ENCODE results near the gene PRKAG2.

DNA sequence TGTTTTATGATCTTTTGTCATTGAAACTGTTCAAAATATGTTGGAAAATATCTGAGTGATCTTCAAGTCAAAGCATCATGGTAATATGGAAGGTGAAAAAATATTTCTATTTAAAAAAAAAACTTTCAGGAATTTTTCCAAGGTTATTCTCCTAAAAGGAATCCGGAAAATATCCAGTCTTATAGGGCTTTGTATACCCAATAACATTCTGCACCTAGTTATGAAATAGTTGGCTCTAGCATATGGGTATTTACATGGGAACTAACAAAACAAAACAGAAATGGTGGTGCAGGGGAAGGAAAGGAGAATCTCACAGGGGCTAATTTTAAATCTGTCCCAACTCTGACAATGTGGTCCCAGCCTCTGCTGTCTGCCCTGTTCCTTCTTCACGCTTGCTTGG lies 190.1 kb downstream of the PRKAG2 start:
- TF ChIP-seq SOX6 (IDR thresholded peaks at IDR 0.05) (no peak), SOX6 (CRISPR knock-in tag; IDR thresholded peaks at IDR 0.05) (no peak), HOXA7 (CRISPR knock-in tag; IDR thresholded peaks at IDR 0.05) (no peak), GLI4 (CRISPR knock-in tag; IDR thresholded peaks at IDR 0.05; ENCODE audit: borderline replicate concordance) (no peak), POLR2A (IDR thresholded peaks at IDR 0.05; ENCODE audit: insufficient read depth in 1 of 2, low read depth in 2 of 2, low read length in 2 of 2) (no peak), ZNF879 (CRISPR knock-in tag; IDR thresholded peaks at IDR 0.05) (no peak), ZNF577 (CRISPR knock-in tag; IDR thresholded peaks at IDR 0.05; ENCODE audit: borderline replicate concordance, low read depth) (no peak), POLR2AphosphoS2 (IDR thresholded peaks at IDR 0.05; ENCODE audit: low read depth, low read length) (no peak)
- TF ChIP-seq, protein P1, sequence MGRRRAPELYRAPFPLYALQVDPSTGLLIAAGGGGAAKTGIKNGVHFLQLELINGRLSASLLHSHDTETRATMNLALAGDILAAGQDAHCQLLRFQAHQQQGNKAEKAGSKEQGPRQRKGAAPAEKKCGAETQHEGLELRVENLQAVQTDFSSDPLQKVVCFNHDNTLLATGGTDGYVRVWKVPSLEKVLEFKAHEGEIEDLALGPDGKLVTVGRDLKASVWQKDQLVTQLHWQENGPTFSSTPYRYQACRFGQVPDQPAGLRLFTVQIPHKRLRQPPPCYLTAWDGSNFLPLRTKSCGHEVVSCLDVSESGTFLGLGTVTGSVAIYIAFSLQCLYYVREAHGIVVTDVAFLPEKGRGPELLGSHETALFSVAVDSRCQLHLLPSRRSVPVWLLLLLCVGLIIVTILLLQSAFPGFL (CRISPR knock-in tag; IDR thresholded peaks at IDR 0.05), result no peak
- TF ChIP-seq, protein P2, sequence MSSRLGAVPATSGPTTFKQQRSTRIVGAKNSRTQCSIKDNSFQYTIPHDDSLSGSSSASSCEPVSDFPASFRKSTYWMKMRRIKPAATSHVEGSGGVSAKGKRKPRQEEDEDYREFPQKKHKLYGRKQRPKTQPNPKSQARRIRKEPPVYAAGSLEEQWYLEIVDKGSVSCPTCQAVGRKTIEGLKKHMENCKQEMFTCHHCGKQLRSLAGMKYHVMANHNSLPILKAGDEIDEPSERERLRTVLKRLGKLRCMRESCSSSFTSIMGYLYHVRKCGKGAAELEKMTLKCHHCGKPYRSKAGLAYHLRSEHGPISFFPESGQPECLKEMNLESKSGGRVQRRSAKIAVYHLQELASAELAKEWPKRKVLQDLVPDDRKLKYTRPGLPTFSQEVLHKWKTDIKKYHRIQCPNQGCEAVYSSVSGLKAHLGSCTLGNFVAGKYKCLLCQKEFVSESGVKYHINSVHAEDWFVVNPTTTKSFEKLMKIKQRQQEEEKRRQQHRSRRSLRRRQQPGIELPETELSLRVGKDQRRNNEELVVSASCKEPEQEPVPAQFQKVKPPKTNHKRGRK (CRISPR knock-in tag; IDR thresholded peaks at IDR 0.05), result no peak
- TF ChIP-seq, protein P3, sequence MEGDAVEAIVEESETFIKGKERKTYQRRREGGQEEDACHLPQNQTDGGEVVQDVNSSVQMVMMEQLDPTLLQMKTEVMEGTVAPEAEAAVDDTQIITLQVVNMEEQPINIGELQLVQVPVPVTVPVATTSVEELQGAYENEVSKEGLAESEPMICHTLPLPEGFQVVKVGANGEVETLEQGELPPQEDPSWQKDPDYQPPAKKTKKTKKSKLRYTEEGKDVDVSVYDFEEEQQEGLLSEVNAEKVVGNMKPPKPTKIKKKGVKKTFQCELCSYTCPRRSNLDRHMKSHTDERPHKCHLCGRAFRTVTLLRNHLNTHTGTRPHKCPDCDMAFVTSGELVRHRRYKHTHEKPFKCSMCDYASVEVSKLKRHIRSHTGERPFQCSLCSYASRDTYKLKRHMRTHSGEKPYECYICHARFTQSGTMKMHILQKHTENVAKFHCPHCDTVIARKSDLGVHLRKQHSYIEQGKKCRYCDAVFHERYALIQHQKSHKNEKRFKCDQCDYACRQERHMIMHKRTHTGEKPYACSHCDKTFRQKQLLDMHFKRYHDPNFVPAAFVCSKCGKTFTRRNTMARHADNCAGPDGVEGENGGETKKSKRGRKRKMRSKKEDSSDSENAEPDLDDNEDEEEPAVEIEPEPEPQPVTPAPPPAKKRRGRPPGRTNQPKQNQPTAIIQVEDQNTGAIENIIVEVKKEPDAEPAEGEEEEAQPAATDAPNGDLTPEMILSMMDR (CRISPR knock-in tag; IDR thresholded peaks at IDR 0.05), result no peak
